Measurements from ENCODE around the gene CEMIP.

DNA sequence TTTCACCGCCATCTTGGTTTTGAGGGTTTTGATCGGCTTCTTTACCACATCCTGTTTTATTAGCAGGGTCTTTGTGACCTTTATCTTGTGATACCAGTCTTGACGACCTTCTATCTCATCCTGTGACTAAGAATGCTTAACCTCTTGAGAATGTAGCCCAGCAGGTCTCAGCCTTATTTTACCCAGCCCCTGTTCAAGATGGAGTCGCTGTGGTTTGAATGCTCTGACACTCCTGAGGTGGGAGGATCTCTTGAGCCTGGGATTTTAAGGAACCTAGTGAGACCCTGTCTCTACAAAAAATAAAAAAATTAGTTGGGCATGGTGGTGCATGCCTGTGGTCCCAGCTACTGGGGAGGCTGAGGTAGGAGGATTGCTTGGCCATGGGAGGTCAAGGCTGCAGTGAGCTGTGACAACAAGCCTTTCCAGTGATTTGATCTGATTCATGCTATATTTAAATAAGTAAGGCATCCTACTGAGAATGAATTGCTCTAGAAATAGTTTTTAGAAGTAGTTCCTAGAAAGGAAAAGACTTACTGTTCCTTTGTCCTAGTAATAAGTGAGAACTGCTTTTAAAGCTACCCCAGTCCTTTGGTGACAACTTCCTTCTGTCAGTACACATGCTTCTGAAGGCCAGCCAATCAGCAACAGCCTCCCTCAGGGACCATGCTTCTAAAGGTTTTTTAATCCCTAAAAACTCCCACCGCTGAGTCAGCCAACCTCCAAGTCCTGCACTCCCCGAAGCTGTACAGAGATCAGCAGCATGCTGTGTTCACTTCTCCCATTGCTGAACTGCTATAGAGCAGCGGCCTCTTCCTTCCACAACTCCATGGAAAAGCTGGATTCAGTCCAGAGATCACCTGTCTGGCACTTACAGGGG is 9.1 kb upstream of the CEMIP start:
- TF ChIP-seq, protein P1, sequence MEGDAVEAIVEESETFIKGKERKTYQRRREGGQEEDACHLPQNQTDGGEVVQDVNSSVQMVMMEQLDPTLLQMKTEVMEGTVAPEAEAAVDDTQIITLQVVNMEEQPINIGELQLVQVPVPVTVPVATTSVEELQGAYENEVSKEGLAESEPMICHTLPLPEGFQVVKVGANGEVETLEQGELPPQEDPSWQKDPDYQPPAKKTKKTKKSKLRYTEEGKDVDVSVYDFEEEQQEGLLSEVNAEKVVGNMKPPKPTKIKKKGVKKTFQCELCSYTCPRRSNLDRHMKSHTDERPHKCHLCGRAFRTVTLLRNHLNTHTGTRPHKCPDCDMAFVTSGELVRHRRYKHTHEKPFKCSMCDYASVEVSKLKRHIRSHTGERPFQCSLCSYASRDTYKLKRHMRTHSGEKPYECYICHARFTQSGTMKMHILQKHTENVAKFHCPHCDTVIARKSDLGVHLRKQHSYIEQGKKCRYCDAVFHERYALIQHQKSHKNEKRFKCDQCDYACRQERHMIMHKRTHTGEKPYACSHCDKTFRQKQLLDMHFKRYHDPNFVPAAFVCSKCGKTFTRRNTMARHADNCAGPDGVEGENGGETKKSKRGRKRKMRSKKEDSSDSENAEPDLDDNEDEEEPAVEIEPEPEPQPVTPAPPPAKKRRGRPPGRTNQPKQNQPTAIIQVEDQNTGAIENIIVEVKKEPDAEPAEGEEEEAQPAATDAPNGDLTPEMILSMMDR (IDR thresholded peaks at IDR 0.05 in 4 of 5, conservative IDR thresholded peaks at IDR 0.05 in 1 of 5): no peak
- TF ChIP-seq POLR2A (IDR thresholded peaks at IDR 0.05): no peak
